GDM1 (cell line): ENCODE measurements around the gene TUBA1A.
"Not testable (repeated sequence)": the region's sequence is repeated elsewhere in the genome, so short reads cannot be mapped to it uniquely, and the experiment has no call there.

Experiments used
- DNase-seq: peaks from one replicate; lab custom pipeline; 2025; lab: John Stamatoyannopoulos, UW

TUBA1A gene

GRCh38 chr12:49188916-49189367 is at the start of gene TUBA1A:
Gene TUBA1A (minus strand): TSS chr12:49189080. CDS start chr12:49188979, 101 bp downstream.
- DNase-seq: peak; percentile 93

DNA sequence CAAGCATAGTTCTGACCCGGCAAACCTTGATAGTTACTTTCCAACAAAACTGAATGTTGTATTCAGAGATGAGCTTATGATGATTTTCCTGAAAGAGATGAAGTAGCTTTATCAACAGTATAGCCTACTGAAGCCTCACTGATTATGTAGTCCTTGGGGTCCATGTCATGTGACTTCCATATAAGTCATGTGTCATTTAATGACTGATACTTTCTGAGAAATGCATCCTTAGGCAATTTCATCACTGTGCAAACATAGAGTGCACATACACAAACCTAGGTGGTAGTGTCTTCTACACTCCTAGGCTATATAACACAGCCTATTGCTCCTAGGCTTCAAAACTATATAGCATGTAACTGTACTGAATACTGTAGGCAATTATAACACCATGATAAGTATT is 47.5 kb upstream of the TUBA1A start:
- DNase-seq: no peak

- DNase-seq: peak; percentile 90
Observed at GRCh38 chr12:49233842-49234526, 45.1 kb upstream of the TUBA1A start.

GRCh38 chr12:49232940-49233841 is 44.3 kb upstream of the TUBA1A start:
- no peak for DNase-seq

DNA sequence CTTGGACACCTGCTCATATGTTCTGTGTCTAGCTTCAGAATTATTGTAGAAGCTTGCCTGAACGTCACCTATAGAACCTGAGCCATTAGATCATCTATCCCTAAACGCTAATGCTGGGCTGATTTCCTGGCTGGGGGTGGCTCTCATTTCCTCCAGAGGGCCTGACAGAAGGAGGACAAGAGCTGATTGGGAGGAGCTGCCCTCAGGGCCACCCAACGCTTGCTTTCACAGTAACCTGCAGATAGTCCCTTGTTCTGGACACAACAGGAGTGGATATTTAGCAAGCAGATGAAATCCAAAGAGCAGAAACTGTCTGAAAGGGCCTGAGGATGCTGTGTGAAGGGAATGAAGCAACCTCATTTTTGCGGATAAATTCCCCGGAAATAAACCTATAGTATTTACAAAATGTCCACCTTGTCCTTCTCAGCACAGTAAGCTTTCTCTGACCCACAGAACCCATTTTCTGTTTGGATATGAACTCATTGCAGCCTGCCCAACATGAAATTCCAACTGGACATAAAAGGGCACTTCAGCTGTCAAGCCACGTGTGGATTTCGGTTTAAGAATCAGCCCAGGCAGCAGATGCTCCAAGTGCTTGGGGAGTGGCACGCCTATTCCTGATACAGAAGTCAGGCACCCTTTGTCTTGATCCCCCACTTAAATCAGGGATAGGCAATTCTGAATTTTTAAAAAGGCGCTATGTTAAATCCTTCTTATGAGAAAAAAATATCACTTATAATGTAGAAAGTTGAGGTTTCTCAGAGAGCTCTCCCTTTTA is 43.2 kb upstream of the TUBA1A start:
- no peak for DNase-seq

DNA sequence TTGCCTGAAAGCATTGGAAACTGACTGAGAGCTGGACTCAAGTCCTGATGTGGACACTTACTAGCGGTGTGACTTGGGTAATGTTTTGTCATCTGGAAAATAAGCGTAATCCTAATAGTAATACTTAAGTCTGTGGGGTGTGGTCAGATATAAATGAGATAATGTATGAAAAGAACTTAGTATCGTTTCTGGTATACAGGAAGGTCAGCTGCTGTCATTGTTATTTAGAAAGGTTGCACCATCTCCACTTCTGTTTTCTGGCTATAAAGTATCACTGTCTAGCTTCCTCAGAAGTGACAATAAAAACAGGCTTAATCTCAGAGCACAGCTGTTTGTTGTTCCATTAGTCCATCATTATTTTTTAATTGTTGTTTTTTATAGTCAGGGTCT is 41.9 kb upstream of the TUBA1A start:
- DNase-seq: no peak

DNA sequence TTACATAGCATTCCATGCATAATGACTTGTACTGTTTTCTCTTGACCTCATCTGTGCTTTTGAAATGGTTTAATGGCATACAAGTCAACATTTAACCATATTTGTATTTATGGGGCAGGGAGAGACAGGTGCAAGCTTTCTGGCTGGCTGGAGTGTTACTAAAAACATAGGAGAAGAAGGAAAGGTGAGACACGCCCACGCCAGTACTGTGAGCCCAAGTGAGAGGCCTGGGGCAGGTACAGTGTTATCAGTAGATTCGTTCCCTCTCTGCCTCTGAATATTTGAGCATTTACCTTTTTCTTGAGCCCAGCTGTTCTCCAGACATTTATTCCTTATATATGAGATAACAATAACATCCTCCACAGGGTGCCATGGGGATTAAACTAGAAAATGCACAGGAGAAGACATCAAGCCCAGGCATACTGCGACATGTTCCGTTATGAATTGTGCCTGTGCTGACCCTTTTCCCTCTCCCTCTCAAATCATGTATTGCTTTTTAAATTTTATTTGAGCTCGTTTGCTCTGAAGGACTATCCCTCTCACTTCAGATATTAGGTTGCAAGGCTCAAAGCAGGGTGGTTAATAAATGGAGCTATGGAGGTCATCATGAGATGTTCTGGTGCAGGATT is 41.4 kb upstream of the TUBA1A start:
- no peak for DNase-seq

GRCh38 chr12:49228653-49229052 is 39.8 kb upstream of the TUBA1A start:
- no peak for DNase-seq

- DNase-seq: no peak
Observed at GRCh38 chr12:49227713-49228112, 38.8 kb upstream of the TUBA1A start.

GRCh38 chr12:49225576-49226166 is 36.8 kb upstream of the TUBA1A start:
- no peak for DNase-seq

DNA sequence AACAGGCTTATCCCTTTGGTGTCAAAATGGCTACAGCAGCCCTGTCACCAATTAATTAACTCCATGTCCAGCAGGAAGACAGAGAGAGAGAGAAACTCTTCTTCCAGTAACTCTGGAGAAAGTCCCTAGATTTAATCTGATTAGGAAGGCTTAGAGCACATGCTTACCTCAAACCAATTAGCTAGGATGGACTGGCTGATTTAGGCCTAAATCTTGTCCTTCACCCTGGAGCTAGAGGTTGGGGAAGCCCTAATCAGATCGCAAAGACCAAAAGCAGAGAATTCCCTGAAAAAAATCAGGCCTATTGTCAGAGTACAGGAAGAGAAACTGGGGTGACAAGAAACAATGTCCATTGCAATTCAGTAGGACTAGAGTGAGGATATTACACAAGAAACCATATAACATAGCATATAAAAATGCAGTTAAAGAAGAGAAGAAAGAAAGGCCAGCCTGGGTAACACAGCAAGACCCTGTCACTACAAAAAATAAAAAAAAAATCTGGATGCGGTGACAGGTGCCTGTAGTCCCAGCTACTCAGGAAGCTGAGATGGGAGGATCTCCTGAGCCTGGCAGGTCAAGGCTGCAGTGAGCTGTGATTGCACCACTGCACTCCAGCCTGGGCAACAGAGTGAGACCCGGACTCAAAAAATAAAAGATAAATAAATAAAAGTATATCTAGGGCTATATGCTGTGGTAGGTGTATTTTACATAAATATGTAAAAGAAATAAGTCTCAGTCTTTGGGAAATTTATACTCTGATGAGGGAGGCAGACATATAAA is 34.9 kb upstream of the TUBA1A start:
- DNase-seq: no peak

- DNase-seq: no peak
Observed at GRCh38 chr12:49223122-49223521, 34.2 kb upstream of the TUBA1A start.

- no peak for DNase-seq
Observed at GRCh38 chr12:49220972-49221371, 32.1 kb upstream of the TUBA1A start.

DNA sequence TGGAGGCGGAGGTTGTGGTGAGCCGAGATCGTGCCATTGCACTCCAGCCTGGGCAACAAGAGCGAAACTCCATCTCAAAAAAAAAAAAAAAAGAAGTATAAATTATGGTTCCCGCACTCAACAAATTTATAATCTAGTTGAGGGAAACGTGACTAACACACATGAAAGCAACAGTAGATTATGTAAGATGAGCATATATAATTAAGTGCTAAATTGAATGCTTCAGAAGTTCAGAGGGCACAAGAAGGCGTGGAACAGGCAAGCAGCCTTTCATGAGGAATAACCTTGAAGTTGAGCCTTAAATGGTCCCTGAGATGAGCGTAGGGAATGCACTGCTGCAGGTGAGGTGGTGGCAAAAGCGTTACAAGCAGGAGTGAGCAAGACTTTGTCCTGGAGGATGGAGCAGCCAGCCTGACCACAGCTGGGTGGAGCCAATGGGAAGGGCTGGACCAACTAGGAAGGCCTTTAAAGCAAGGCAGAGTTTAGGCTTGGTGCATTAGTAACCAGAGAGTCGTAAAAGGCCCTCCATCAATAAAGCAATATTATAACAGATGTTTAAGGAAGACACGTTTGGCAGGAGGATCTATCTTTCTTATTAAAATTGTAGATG is 30.6 kb upstream of the TUBA1A start:
- DNase-seq: no peak

DNA sequence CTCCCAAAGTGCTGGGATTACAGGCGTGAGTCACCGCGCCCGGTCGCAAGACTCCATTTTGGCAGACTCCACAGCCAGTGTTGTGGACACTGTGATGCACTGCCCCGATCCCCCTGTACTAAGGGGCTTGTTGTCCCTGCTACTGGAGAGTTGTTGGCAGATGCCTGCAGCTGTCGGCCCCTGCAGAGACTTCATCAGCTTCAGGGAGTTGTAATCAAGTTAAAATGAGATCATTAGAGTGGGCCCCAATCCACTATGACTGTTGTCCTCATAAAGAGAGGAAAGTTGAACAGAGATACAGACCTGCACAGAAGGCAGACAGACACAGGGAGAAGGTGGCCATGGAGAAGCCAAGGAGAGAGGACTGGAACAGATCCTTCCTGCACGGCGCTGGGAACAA is 23.7 kb upstream of the TUBA1A start:
- no peak for DNase-seq

DNA sequence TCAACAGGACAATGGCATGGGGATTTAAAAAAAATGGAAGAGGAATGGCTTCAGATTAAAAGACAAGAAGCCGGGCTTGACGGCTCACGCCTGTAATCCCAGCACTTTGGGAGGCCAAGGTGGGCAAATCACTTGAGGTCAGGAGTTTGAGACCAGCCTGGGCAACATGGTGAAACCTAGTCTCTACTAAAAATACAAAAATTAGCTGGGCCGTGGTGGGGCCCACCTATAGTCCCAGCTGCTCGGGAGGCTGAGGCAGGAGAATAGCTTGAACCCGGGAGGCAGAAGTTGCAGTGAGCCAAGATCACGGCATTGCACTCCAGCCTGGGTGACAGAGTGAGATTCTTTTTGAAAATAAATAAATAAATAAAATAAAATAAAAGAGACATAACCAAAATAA is 21.8 kb upstream of the TUBA1A start:
- not testable (repeated sequence) for DNase-seq

DNA sequence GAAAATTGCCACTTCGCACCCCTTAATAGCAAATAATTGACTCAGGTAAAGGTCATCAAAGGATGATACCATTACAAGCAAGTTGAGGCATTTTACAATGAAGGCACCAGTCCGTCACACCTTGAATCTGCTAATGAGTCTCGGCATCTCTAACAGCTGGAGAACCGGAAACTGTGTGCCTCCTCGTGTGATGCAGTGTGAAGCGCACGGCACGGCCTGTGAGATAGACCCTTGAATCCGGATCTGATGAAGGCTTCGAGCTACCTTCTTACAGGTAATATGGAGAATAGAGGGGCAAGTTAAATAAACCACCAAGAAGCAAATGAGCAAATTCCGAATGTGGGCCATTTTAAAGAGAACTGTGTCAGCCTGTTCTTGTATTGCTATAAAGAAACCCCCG is 19.8 kb upstream of the TUBA1A start:
- DNase-seq: no peak

- no peak for DNase-seq
Observed at GRCh38 chr12:49208146-49208545, 19.3 kb upstream of the TUBA1A start.

- DNase-seq: no peak
Observed at GRCh38 chr12:49206389-49206788, 17.5 kb upstream of the TUBA1A start.

DNA sequence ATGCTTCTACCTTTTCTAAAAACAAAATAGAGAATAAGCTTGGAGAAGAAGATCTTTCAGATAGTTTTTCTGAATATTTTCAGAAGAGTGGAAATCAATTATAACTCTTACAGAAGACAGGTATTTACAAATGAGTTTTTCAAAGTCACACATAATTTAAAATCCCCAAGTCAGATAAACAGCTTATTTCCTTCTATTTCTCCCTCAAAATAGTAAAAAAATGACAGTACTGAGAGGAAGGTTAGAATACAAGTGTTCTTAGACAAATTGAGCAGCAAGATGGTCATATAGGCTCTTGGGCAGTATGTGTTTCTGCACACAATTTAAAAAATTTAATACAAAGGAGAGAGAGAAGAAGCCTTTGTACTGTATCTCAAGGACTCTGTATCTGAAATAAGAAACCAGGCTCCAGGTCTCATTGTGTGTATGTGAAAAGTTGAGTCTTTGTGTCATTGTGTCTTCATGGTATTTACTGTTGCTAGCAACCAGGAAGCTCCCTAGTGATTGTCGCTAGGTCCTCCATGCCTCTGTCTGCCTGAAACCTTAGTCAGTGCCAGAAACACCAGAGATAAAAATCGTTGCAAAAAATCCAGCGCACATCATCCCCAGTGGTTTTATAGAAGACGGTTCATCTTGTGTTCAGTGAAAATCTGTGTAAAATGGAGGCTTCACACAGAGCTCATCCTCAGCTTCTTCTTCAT is 12.9 kb upstream of the TUBA1A start:
- no peak for DNase-seq
